OCI-LY1 (cell line): Measurements from ENCODE around the gene NWD2.

ENCODE experiments used
- H2AFZ ChIP-seq: fragments of 200-600 bp; sonication (generic), shearing (Covaris generic); 2 replicates; pipeline ENCODE4 v1.6.0; 2014; ENCODE audit warnings: antibody characterized with exemption, mild to moderate bottlenecking, low read length
- H3F3A ChIP-seq: fragments of 200-600 bp; sonication (generic), shearing (Covaris generic); 2 replicates; pipeline ENCODE4 v1.6.0; 2014; ENCODE audit warnings: mild to moderate bottlenecking, antibody characterized with exemption, low read length, moderate library complexity; ENCODE audit not compliant: insufficient read depth
- H3K27ac ChIP-seq: fragments of 200-600 bp; sonication (generic); 2 replicates; pipeline ENCODE4 v1.5.1; 2014; ENCODE audit warnings: low read length, mixed run types, mild to moderate bottlenecking, low read depth; ENCODE audit not compliant: poor library complexity, severe bottlenecking
- H3K27me3 ChIP-seq: fragments of 200-600 bp; sonication (generic); 2 replicates; pipeline ENCODE4 v1.6.0; 2014; ENCODE audit warnings: antibody characterized with exemption, mild to moderate bottlenecking, low read length, moderate library complexity; ENCODE audit not compliant: insufficient read depth
- H3K36me3 ChIP-seq: fragments of 200-600 bp; sonication (generic); 2 replicates; pipeline ENCODE4 v1.6.1; 2014; ENCODE audit warnings: mild to moderate bottlenecking, antibody characterized with exemption, low read length, moderate library complexity, mixed read lengths; ENCODE audit not compliant: insufficient read depth
- H3K4me1 ChIP-seq: fragments of 200-600 bp; sonication (generic); 2 replicates; pipeline ENCODE4 v1.5.1; 2014; ENCODE audit warnings: mild to moderate bottlenecking, low read length, moderate library complexity; ENCODE audit not compliant: insufficient read depth, severe bottlenecking
- H3K4me2 ChIP-seq: fragments of 200-600 bp; sonication (generic), shearing (Covaris generic); 2 replicates; pipeline ENCODE4 v1.6.1; 2014; ENCODE audit warnings: low read length
- H3K4me3 ChIP-seq: fragments of 200-600 bp; sonication (generic); 2 replicates; pipeline ENCODE4 v1.5.1; 2014; ENCODE audit warnings: low read length, low read depth, mild to moderate bottlenecking, mixed read lengths; ENCODE audit not compliant: poor library complexity, severe bottlenecking
- H3K79me2 ChIP-seq: fragments of 200-600 bp; shearing (Covaris generic); 2 replicates; pipeline ENCODE4 v1.6.1; 2016; ENCODE audit warnings: mixed run types, low read length, mixed read lengths; ENCODE audit not compliant: insufficient read depth
- H3K9ac ChIP-seq: fragments of 200-600 bp; sonication (generic), shearing (Covaris generic); 2 replicates; pipeline ENCODE4 v1.6.1; 2014; ENCODE audit warnings: mild to moderate bottlenecking, low read length, mixed read lengths
- H3K9me2 ChIP-seq: fragments of 200-600 bp; sonication (generic), shearing (Covaris generic); 2 replicates; pipeline ENCODE4 v1.6.1; 2014; ENCODE audit warnings: low read depth, mild to moderate bottlenecking, low read length, mixed read lengths
- H3K9me3 ChIP-seq: fragments of 200-600 bp; shearing (Covaris generic); 2 replicates; pipeline ENCODE4 v1.6.1; 2014; ENCODE audit warnings: low read length, mixed read lengths
- H4K20me1 ChIP-seq: fragments of 200-600 bp; sonication (generic), shearing (Covaris generic); 2 replicates; pipeline ENCODE4 v1.6.0; 2016; ENCODE audit warnings: mild to moderate bottlenecking, low read length; ENCODE audit not compliant: insufficient read depth
- EZH2 ChIP-seq: fragments of 200-600 bp; sonication (generic), shearing (Covaris generic); IDR thresholded peaks from 2 replicates; pipeline ENCODE4 v1.8.0; 2017; ENCODE audit warnings: borderline replicate concordance, mixed run types, mild to moderate bottlenecking, antibody characterized with exemption, low read length, moderate library complexity, mixed read lengths
- TF ChIP-seq, protein P1 (sequence below): fragments of 200-600 bp; sonication (generic), shearing (Covaris generic); IDR thresholded peaks from 2 replicates; pipeline ENCODE4 v1.5.1; 2017; ENCODE audit warnings: mild to moderate bottlenecking, antibody characterized with exemption, low read length, moderate library complexity, mixed read lengths

The NWD2 gene

DNA sequence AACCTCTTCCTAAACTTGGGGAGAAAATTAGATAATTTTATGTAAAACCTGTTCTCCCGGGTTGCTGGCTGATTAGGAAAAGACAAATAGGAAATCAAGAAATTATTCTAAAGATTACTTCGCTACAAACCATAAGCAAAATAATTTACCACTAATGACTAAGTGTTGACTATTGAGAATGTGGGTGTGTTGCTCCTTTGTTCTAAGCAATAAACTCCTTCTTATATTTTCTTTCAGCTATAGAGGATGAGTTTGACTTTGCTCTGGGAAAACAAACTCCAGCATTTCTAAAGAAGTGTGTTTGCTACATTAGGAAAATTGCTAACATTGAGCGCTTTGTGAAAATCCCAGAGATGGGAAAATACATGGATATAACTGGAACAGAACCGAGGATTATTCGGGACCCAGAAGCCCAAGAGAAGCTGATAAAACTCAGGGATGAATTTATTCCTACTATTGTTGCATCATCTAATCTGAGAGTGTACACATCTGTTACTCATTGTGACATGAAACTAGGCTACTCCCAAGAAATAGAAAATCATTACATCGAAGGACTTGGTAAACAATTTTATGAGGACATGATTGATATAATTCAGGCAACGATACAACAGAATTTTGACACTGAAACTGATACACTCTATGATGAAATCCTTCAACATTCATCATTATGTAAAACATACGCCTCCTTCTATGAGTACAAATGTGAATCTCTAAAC, 194.2 kb downstream of the NWD2 start:
- no peaks in the 10 kb centered on the region for H3K9me2 ChIP-seq
- H3F3A ChIP-seq: no peaks in the 10 kb centered on the region
- no peak for TF ChIP-seq EZH2
- TF ChIP-seq, protein P1, sequence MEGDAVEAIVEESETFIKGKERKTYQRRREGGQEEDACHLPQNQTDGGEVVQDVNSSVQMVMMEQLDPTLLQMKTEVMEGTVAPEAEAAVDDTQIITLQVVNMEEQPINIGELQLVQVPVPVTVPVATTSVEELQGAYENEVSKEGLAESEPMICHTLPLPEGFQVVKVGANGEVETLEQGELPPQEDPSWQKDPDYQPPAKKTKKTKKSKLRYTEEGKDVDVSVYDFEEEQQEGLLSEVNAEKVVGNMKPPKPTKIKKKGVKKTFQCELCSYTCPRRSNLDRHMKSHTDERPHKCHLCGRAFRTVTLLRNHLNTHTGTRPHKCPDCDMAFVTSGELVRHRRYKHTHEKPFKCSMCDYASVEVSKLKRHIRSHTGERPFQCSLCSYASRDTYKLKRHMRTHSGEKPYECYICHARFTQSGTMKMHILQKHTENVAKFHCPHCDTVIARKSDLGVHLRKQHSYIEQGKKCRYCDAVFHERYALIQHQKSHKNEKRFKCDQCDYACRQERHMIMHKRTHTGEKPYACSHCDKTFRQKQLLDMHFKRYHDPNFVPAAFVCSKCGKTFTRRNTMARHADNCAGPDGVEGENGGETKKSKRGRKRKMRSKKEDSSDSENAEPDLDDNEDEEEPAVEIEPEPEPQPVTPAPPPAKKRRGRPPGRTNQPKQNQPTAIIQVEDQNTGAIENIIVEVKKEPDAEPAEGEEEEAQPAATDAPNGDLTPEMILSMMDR: no peak
- H3K9me3 ChIP-seq: no peaks in the 10 kb centered on the region
- H3K36me3 ChIP-seq: no peaks in the 10 kb centered on the region
- no peak overlapping the region for H3K4me2 ChIP-seq
- H3K4me1 ChIP-seq: no peaks in the 10 kb centered on the region
- H3K27ac ChIP-seq: no peak overlapping the region
- no peak overlapping the region for H2AFZ ChIP-seq
- no peaks in the 10 kb centered on the region for H3K27me3 ChIP-seq
- no peaks in the 10 kb centered on the region for H3K79me2 ChIP-seq
- no peak overlapping the region for H3K4me3 ChIP-seq
- H4K20me1 ChIP-seq: no peaks in the 10 kb centered on the region
- no peak overlapping the region for H3K9ac ChIP-seq

- H3K27ac ChIP-seq: no peak overlapping the region
- no peaks in the 10 kb centered on the region for H3K9me2 ChIP-seq
- no peaks in the 10 kb centered on the region for H3K9me3 ChIP-seq
- no peak overlapping the region for H3K4me2 ChIP-seq
- no peaks in the 10 kb centered on the region for H3K79me2 ChIP-seq
- H4K20me1 ChIP-seq: no peaks in the 10 kb centered on the region
- no peaks in the 10 kb centered on the region for H3K4me1 ChIP-seq
- H3K9ac ChIP-seq: no peak overlapping the region
- no peak overlapping the region for H2AFZ ChIP-seq
- no peaks in the 10 kb centered on the region for H3F3A ChIP-seq
- H3K27me3 ChIP-seq: no peaks in the 10 kb centered on the region
- no peaks in the 10 kb centered on the region for H3K36me3 ChIP-seq
- H3K4me3 ChIP-seq: no peak overlapping the region
- no peak for TF ChIP-seq EZH2
- TF ChIP-seq, protein P1: no peak
Observed at GRCh38 chr4:37439809-37440474, 195.4 kb downstream of the NWD2 start.

- no peak overlapping the region for H3K27ac ChIP-seq
- no peak overlapping the region for H3K4me3 ChIP-seq
- H3K9me3 ChIP-seq: no peaks in the 10 kb centered on the region
- no peaks in the 10 kb centered on the region for H3K9me2 ChIP-seq
- H3K4me2 ChIP-seq: no peak overlapping the region
- H3F3A ChIP-seq: no peaks in the 10 kb centered on the region
- H3K36me3 ChIP-seq: no peaks in the 10 kb centered on the region
- H3K9ac ChIP-seq: no peak overlapping the region
- no peak overlapping the region for H2AFZ ChIP-seq
- no peaks in the 10 kb centered on the region for H4K20me1 ChIP-seq
- H3K27me3 ChIP-seq: no peaks in the 10 kb centered on the region
- TF ChIP-seq, protein P1: no peak
- no peak for TF ChIP-seq EZH2
- no peaks in the 10 kb centered on the region for H3K79me2 ChIP-seq
- H3K4me1 ChIP-seq: no peaks in the 10 kb centered on the region
Observed at GRCh38 chr4:37440501-37440900, 196.0 kb downstream of the NWD2 start.
